Smooth muscle cell (in vitro differentiated cells): ENCODE data around the gene COL6A1. TPM values are rescaled to one million over a fixed set of nuclear protein-coding genes. Genes with fewer than 3 reads are reported as not detected.
A peak's percentile ranks its signal among the peaks of the same experiment; 100 is the strongest.

Experiments
- DNase-seq: peaks from one replicate; lab custom pipeline; 2025; ENCODE audit not compliant: unreplicated experiment; lab: John Stamatoyannopoulos, UW
- H2AFZ ChIP-seq: fragments of 200-600 bp; sonication (generic); 2 replicates; pipeline ENCODE4 v1.6.0; 2016; ENCODE audit warnings: antibody characterized with exemption, low read depth, mild to moderate bottlenecking
- H3F3A ChIP-seq: fragments of 200-600 bp; sonication (generic); 2 replicates; pipeline ENCODE4 v1.6.0; 2017; ENCODE audit warnings: antibody characterized with exemption, low read depth
- H3K27ac ChIP-seq: fragments of 200-600 bp; sonication (generic); 2 replicates; pipeline ENCODE4 v1.5.1; 2016; ENCODE audit warnings: low read depth, mild to moderate bottlenecking
- H3K27me3 ChIP-seq: fragments of 200-600 bp; sonication (generic); 2 replicates; pipeline ENCODE4 v1.6.1; 2016; ENCODE audit warnings: low read depth, mild to moderate bottlenecking
- H3K36me3 ChIP-seq: fragments of 200-600 bp; sonication (generic); 2 replicates; pipeline ENCODE4 v1.5.1; 2016; ENCODE audit warnings: low read depth
- H3K4me1 ChIP-seq: fragments of 200-600 bp; sonication (generic); 2 replicates; pipeline ENCODE4 v1.5.1; 2016; ENCODE audit warnings: low read depth
- H3K4me2 ChIP-seq: fragments of 200-600 bp; sonication (generic); 2 replicates; pipeline ENCODE4 v1.6.0; 2016; ENCODE audit warnings: mild to moderate bottlenecking
- H3K4me3 ChIP-seq: fragments of 200-600 bp; sonication (generic); 2 replicates; pipeline ENCODE4 v1.5.1; 2016; ENCODE audit warnings: mild to moderate bottlenecking
- H3K79me2 ChIP-seq: fragments of 200-600 bp; sonication (generic); 2 replicates; pipeline ENCODE4 v1.6.0; 2016; ENCODE audit warnings: low read depth, mild to moderate bottlenecking
- H3K9ac ChIP-seq: fragments of 200-600 bp; sonication (generic); 2 replicates; pipeline ENCODE4 v1.6.0; 2016; ENCODE audit warnings: low read depth
- H3K9me3 ChIP-seq: fragments of 200-600 bp; sonication (generic); replicated peaks from 2 replicates; pipeline ENCODE4 v1.5.1; 2016; ENCODE audit warnings: low read depth
- H4K20me1 ChIP-seq: fragments of 200-600 bp; sonication (generic); 2 replicates; pipeline ENCODE4 v1.6.0; 2016; ENCODE audit warnings: low read depth
- CTCF ChIP-seq: fragments of 200-600 bp; sonication (generic); IDR thresholded peaks from 2 replicates; pipeline ENCODE4 v1.5.1; 2017; ENCODE audit warnings: borderline replicate concordance, mild to moderate bottlenecking, antibody characterized with exemption; ENCODE audit not compliant: insufficient read depth, poor library complexity, severe bottlenecking
- WGBS: methylation state at CpG from one replicate; pipeline ENCODE4 v1.1.7; 2016; ENCODE audit warnings: low lambda C conversion rate; 5-methylcytosine and 5-hydroxymethylcytosine counted together
- polyA plus RNA-seq: library from polyadenylated mRNA; unstranded; fragments of >200 nt; fragmentation: Nextera tagmentation; extraction: Ambion mirVana; gene quantifications from 2 replicates; pipeline ENCODE4 v1.2.1, GENCODE V29; 2016
- total RNA-seq: library from RNA; depleted of rRNA; stranded (reverse); fragments of >200 nt; gene quantifications from 2 replicates; pipeline ENCODE4 v1.2.3, GENCODE V29; 2014

COL6A1 gene
- total and polyA plus RNA-seq, 2 experiments from 2014 or later, result 1,292 to 2,827 TPM

- Histone ChIP-seq H3K4me1 (peaks cover 17% of the 10 kb centered on the region), H3F3A (peaks cover 36% of the 10 kb centered on the region), H3K36me3 (no peaks in the 10 kb centered on the region), H2AFZ (no peak overlapping the region), H4K20me1 (no peaks in the 10 kb centered on the region), H3K79me2 (no peaks in the 10 kb centered on the region), H3K4me2 (peak overlapping the region; percentile 79), H3K27ac (peak overlapping the region; percentile 99), H3K9me3 (no peaks in the 10 kb centered on the region), H3K9ac (peak overlapping the region; percentile 84), H3K27me3 (no peaks in the 10 kb centered on the region), H3K4me3 (no peak overlapping the region)
- WGBS, result 18% methylated on average over 27 of the region's 27 CpGs
- no peak for TF ChIP-seq CTCF
- peak; percentile 63 for DNase-seq
Measured at GRCh38 chr21:46048926-46049889, 67.6 kb downstream of the COL6A1 start.

DNA sequence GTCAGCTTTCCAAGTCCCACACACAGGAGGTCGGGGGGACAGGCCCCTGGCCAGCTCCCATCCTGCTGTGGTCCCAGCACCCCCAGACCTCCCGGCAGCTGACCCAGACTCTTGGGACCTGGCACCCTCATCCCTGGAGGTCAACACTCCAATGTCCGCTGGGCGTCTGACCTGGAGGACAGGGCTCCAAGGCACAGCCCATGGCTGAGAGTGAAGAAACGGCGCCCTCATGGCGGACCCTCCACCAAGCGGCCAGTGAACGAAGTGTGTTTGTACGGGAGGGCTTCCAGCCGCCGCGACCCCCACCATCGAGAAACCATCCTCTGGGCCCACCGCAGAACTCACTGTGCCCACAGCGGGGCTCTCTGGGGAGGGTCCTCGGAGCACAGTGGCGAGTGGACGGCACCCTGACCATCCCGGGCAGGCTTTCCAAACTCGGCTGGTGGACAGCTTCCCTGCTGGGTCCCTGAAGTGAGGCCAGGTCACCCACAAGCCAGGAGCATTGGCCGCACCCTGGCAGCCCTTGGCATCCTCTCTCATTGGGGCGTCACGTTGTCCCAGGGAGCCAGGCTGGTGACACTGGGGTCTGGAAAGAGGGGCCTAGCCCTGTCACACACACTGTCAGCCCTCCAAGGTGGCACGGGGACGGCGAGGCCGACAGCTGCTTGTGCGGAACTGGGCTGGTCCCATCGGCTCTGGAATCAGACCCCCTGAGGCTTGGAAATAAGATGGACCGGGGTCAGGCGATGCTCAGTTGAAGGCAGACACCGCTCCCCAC is 68.5 kb downstream of the COL6A1 start:
- WGBS, result 95% methylated on average over 33 of the region's 33 CpGs
- H3K27ac ChIP-seq, result peak overlapping the region; percentile 99

GRCh38 chr21:46050668-46051378 is 69.3 kb downstream of the COL6A1 start:
- Histone ChIP-seq H3K36me3 (no peaks in the 10 kb centered on the region), H4K20me1 (no peaks in the 10 kb centered on the region), H2AFZ (no peak overlapping the region), H3K79me2 (no peaks in the 10 kb centered on the region), H3K4me1 (peaks cover 20% of the 10 kb centered on the region), H3K27me3 (no peaks in the 10 kb centered on the region), H3K9me3 (no peaks in the 10 kb centered on the region), H3K4me2 (no peak overlapping the region), H3K4me3 (no peak overlapping the region), H3K27ac (peak overlapping the region; percentile 99), H3F3A (peaks cover 39% of the 10 kb centered on the region), H3K9ac (peak overlapping the region; percentile 84)
- no peak for TF ChIP-seq CTCF
- no peak for DNase-seq
- 96% methylated on average over 14 of the region's 22 CpGs for WGBS

More for the DNA sequence above, 68.5 kb downstream of the COL6A1 start:
- Histone ChIP-seq H3K9ac (peak overlapping the region; percentile 84), H4K20me1 (no peaks in the 10 kb centered on the region), H2AFZ (no peak overlapping the region), H3F3A (peaks cover 39% of the 10 kb centered on the region), H3K4me3 (no peak overlapping the region), H3K9me3 (no peaks in the 10 kb centered on the region), H3K4me1 (peaks cover 20% of the 10 kb centered on the region), H3K36me3 (no peaks in the 10 kb centered on the region), H3K79me2 (no peaks in the 10 kb centered on the region), H3K4me2 (peak overlapping the region; percentile 63), H3K27me3 (no peaks in the 10 kb centered on the region)
- no peak for DNase-seq
- no peak for TF ChIP-seq CTCF
